K562 (cell line): Measurements from ENCODE around the gene EEF1AKMT4. TPM values are rescaled to one million over a fixed set of nuclear protein-coding genes. Genes with fewer than 3 reads are reported as not detected.

Source experiments
- ATAC-seq: fragments of 200-7000 bp; cut with Tn5 transposase; 3 replicates; pipeline ENCODE4 v1.9.1; 2020; ENCODE audit warnings: moderate library complexity
- BruUV-seq: library from RNA; stranded (reverse); fragments of 400-500 nt; replicated peaks from 2 replicates; lab custom pipeline; 2021; lab: Mats Ljungman, UMichigan
- CTCF ChIA-PET: fragments of 300-600 bp; formaldehyde crosslinking; extraction: SDS; loops from one replicate; lab custom pipeline; 2021; ENCODE audit warnings: low intra/inter-chr PET ratio; lab: Yijun Ruan, JAX
- POLR2A ChIA-PET: fragments of 300-600, 350-650 bp; sonication (Branson Sonifier 250); formaldehyde crosslinking; extraction: SDS; loops from one replicate; lab custom pipeline; 2021; ENCODE audit warnings: antibody characterized with exemption, inconsistent platforms; lab: Yijun Ruan, JAX
- DNase-seq, 4 experiments: peaks; one replicate each; pipeline versions ENCODE4 v3.0.0 to v3.0.0-alpha.2; 2011 to 2018; ENCODE audit warnings: low spot score in 3 of 4, mixed read lengths in 3 of 4; ENCODE audit errors: extremely low read depth in 1 of 4
- FAIRE-seq: peaks from 2 replicates; lab custom pipeline; 2011; peaks lifted over from hg19 to GRCh38; lab: Jason Lieb, UNC
- H2AFZ ChIP-seq: 2 replicates; pipeline ENCODE4 v1.6.0; 2011; ENCODE audit warnings: low read depth, low read length, control low read depth, inconsistent platforms
- H3K27ac ChIP-seq: fragments of 200-600 bp; 3 replicates; pipeline ENCODE4 v1.8.0; 2011; ENCODE audit warnings: low read depth, mild to moderate bottlenecking, control low read depth, inconsistent platforms, low read length, moderate library complexity, mixed read lengths; ENCODE audit errors: extremely low read depth
- H3K27me3 ChIP-seq, 2 experiments: fragments of 300-600 bp in 1 of 2; 2 replicates in 1 of 2; 3 replicates in 1 of 2; pipeline versions ENCODE4 v1.6.0 to v1.8.0; 2011; ENCODE audit warnings: inconsistent platforms in 2 of 2, low read length in 2 of 2, mild to moderate bottlenecking in 1 of 2, mixed read lengths in 1 of 2, moderate library complexity in 1 of 2; ENCODE audit not compliant: control insufficient read depth in 2 of 2, insufficient read depth in 2 of 2
- H3K36me3 ChIP-seq: fragments of 300-600 bp; 3 replicates; pipeline ENCODE4 v1.8.0; 2011; ENCODE audit warnings: mild to moderate bottlenecking, low read length, inconsistent platforms; ENCODE audit not compliant: control insufficient read depth, insufficient read depth
- H3K4me1 ChIP-seq, 2 experiments: fragments of 200-600 bp in 1 of 2; replicated peaks in 1 of 2; 2 replicates in 1 of 2; 3 replicates in 1 of 2; pipeline versions ENCODE4 v1.5.1 to v1.8.0; 2011; ENCODE audit warnings: inconsistent platforms in 2 of 2, low read length in 2 of 2, mild to moderate bottlenecking in 1 of 2, mixed read lengths in 1 of 2, moderate library complexity in 1 of 2; ENCODE audit not compliant: control insufficient read depth in 2 of 2, insufficient read depth in 2 of 2
- H3K4me2 ChIP-seq: 2 replicates; pipeline ENCODE4 v1.6.1; 2011; ENCODE audit warnings: low read length, control low read depth, inconsistent platforms, mixed read lengths; ENCODE audit not compliant: insufficient read depth
- H3K4me3 ChIP-seq: fragments of 200-600 bp; sonication (generic), shearing (Covaris generic); 2 replicates; pipeline ENCODE4 v1.5.1; 2016; ENCODE audit warnings: control low read depth, inconsistent platforms
- H3K79me2 ChIP-seq: fragments of 200-600 bp; 3 replicates; pipeline ENCODE4 v1.8.0; 2011; ENCODE audit warnings: low read length, inconsistent platforms; ENCODE audit not compliant: control insufficient read depth, insufficient read depth
- H3K9ac ChIP-seq, 2 experiments: 2 replicates each; pipeline versions ENCODE4 v1.6.0 to v1.6.1; 2011; ENCODE audit warnings: low read depth in 2 of 2, low read length in 2 of 2, control low read depth in 1 of 2, inconsistent platforms in 1 of 2, mild to moderate bottlenecking in 1 of 2, mixed read lengths in 1 of 2; ENCODE audit not compliant: insufficient read depth in 1 of 2
- H3K9me1 ChIP-seq: one replicate; pipeline ENCODE4 v1.6.0; 2011; ENCODE audit warnings: inconsistent platforms, mild to moderate bottlenecking, low read length, moderate library complexity; ENCODE audit not compliant: control insufficient read depth, insufficient read depth
- H3K9me3 ChIP-seq: replicated peaks from 2 replicates; pipeline ENCODE4 v1.5.1; 2011; ENCODE audit warnings: low read depth, low read length, inconsistent platforms; ENCODE audit not compliant: control insufficient read depth, insufficient read depth
- H4K20me1 ChIP-seq: replicated peaks from 2 replicates; pipeline ENCODE4 v1.6.1; 2011; ENCODE audit warnings: low read length, inconsistent platforms, mixed read lengths; ENCODE audit not compliant: control insufficient read depth, insufficient read depth
- BRCA1 ChIP-seq, 2 experiments: fragments of 450-650 bp in 1 of 2; sonication (generic) in 1 of 2; formaldehyde crosslinking in 1 of 2; IDR thresholded peaks; 2 replicates each; pipeline versions ENCODE4 v1.5.0 to v1.6.1; 2017 to 2020; ENCODE audit warnings: mild to moderate bottlenecking in 1 of 2, missing genetic modification reagents in 1 of 2
- CCAR2 ChIP-seq: fragments of 200-400 bp; formaldehyde crosslinking; IDR thresholded peaks from 2 replicates; pipeline ENCODE4 v1.6.1; 2017; ENCODE audit warnings: mild to moderate bottlenecking, low read depth, low read length
- DNMT1 ChIP-seq: fragments of 450-650 bp; IDR thresholded peaks from 2 replicates; pipeline ENCODE4 v1.6.1; 2016; ENCODE audit warnings: antibody characterized with exemption, mild to moderate bottlenecking
- FOXP1 ChIP-seq: sonication (generic); formaldehyde crosslinking; IDR thresholded peaks from 2 replicates; pipeline ENCODE4 v1.8.0; 2022; ENCODE audit warnings: mild to moderate bottlenecking, missing genetic modification reagents
- GTF2A2 ChIP-seq: IDR thresholded peaks from 2 replicates; pipeline ENCODE4 v1.6.1; 2016; ENCODE audit warnings: mild to moderate bottlenecking, missing genetic modification characterization, missing compliant biosample characterization
- GTF2E2 ChIP-seq: fragments of 200-800 bp; sonication (Bioruptor generic); IDR thresholded peaks from 2 replicates; pipeline ENCODE4 v1.6.1; 2016; ENCODE audit warnings: missing genetic modification characterization, missing compliant biosample characterization
- HOXB6 ChIP-seq: fragments of 250-450 bp; sonication (Bioruptor Pico); IDR thresholded peaks from 2 replicates; pipeline ENCODE4 v1.5.1; 2022; ENCODE audit warnings: mild to moderate bottlenecking, borderline replicate concordance
- MAFK ChIP-seq: IDR thresholded peaks from 2 replicates; pipeline ENCODE4 v1.6.1; 2011; ENCODE audit warnings: low read length, improper control_type of control experiment
- MIER1 ChIP-seq: fragments of 450-650 bp; IDR thresholded peaks from 2 replicates; pipeline ENCODE4 v1.6.1; 2016; ENCODE audit warnings: antibody characterized with exemption, mild to moderate bottlenecking, low read depth
- MTA1 ChIP-seq: fragments of 450-650 bp; IDR thresholded peaks from 2 replicates; pipeline ENCODE4 v1.6.1; 2017; ENCODE audit warnings: borderline replicate concordance
- NFXL1 ChIP-seq: fragments of 450-650 bp; formaldehyde crosslinking; IDR thresholded peaks from 2 replicates; pipeline ENCODE4 v1.4.0; 2021; ENCODE audit warnings: mild to moderate bottlenecking
- NR0B1 ChIP-seq: fragments of 450-650 bp; IDR thresholded peaks from one replicate; pipeline ENCODE4 v1.6.1; 2018; ENCODE audit warnings: mild to moderate bottlenecking, moderate library complexity; ENCODE audit not compliant: partially characterized antibody
- SRF ChIP-seq, 2 experiments: fragments of 250-450, 450-650 bp in 1 of 2; sonication (Bioruptor Pico) in 1 of 2; sonication (generic) in 1 of 2; formaldehyde crosslinking; IDR thresholded peaks; 2 replicates each; pipeline versions ENCODE4 v1.5.0 to v1.5.1; 2020 to 2022; ENCODE audit warnings: mild to moderate bottlenecking in 1 of 2, missing genetic modification reagents in 1 of 2
- TRIM24 ChIP-seq, 2 experiments: fragments of 450-650 bp; IDR thresholded peaks; 2 replicates each; pipeline ENCODE4 v1.6.1; 2016
- ZHX1 ChIP-seq: fragments of 150-350 bp; conservative IDR thresholded peaks from 2 replicates; pipeline ENCODE4 v1.6.1; 2014; ENCODE audit warnings: low read length
- ZNF24 ChIP-seq: fragments of 450-650 bp; IDR thresholded peaks from 2 replicates; pipeline ENCODE4 v1.6.1; 2016
- ZNF347 ChIP-seq: fragments of 450-650 bp; formaldehyde crosslinking; IDR thresholded peaks from 2 replicates; pipeline ENCODE4 v1.4.0; 2020; ENCODE audit warnings: low read depth, mild to moderate bottlenecking, moderate library complexity
- ZSCAN29 ChIP-seq: fragments of 450-650 bp; IDR thresholded peaks from 2 replicates; pipeline ENCODE4 v1.6.1; 2017
- WGBS: fragments of 100-300 bp; shearing (Covaris generic); methylation state at CpG from one replicate; pipeline ENCODE4 v1.1.6; 2016; ENCODE audit warnings: low coverage, mixed read lengths; ENCODE audit not compliant: insufficient coverage; ENCODE audit errors: missing lambda C conversion rate; 5-methylcytosine and 5-hydroxymethylcytosine counted together
- in situ Hi-C: fragments of 300-500 bp; cut with MboI; formaldehyde crosslinking; loops from 4 replicates; pipeline ENCODE4 v1.15.0; 2018; ENCODE audit warnings: inconsistent platforms, mixed read lengths
- intact Hi-C: fragments of 100-400 bp; cut with micrococcal nuclease; formaldehyde crosslinking; loops from 2 replicates; pipeline ENCODE4 v1.14.2; 2022
- polyA plus RNA-seq, 8 experiments: library from polyadenylated mRNA; depleted of rRNA in 4 of 8; stranded (reverse) in 5 of 8; unstranded in 3 of 8; fragments of >200 nt; fragmentation: Nextera tagmentation in 2 of 8; fragmentation: Illumina TruSeq in 1 of 8; extraction: Ambion mirVana in 2 of 8; extraction: Trizol in 1 of 8; gene quantifications; 2 replicates each; pipeline versions ENCODE4 v1.2.1 to v1.2.3, GENCODE V29; 2011 to 2014; ENCODE audit warnings: inconsistent platforms in 1 of 8, missing spikeins in 1 of 8
- total RNA-seq, 7 experiments: library from RNA; depleted of rRNA in 6 of 7; stranded (reverse); fragments of >200 nt in 6 of 7; fragmentation: Illumina TruSeq in 2 of 7; extraction: Trizol in 2 of 7; gene quantifications; 2 replicates each; pipeline versions ENCODE4 v1.2.1 to v1.2.3, GENCODE V29; 2011 to 2021; ENCODE audit warnings: low replicate concordance in 1 of 7

The EEF1AKMT4 gene
- total and polyA plus RNA-seq, 9 of the 15 experiments (the other 6 are each of a cell fraction or from before 2014, with no cell fraction given): 10.3 to 49.4 (median 18.9) TPM

- H3K4me1 ChIP-seq: peaks cover 3 to 9% of the 10 kb centered on the region in 2 experiments; a peak in 3 of 5 replicates
- no peaks in the 10 kb centered on the region for H3K27me3 ChIP-seq
- ChIA-PET CTCF (interaction anchor here (0.6 to 2.0 kb wide), 4 partner anchors 41 to 354 kb away, joined by 3 to 9 read pairs (median 6); no protein-coding TSS in a partner anchor), POLR2A (interaction anchor here (1.1 kb wide), 1 partner anchor 9 kb away, joined by 4 read pairs; no protein-coding TSS in a partner anchor)
- no peaks in the 10 kb centered on the region for H3K9me3 ChIP-seq
- DNase-seq (peak; percentile 75 to 94 (median 80)), FAIRE-seq (no peak), ATAC-seq (peak; percentile 70)
- H2AFZ ChIP-seq: peak within 1 kb of the TSS; percentile 86
- under 1% methylated on average over 42 of the region's 49 CpGs for WGBS
- BruUV-seq: no TSS peak
- peak within 1 kb of the TSS; percentile 99 for H3K4me2 ChIP-seq
- peak within 1 kb of the TSS; percentile 95 for H3K27ac ChIP-seq
- H3K36me3 ChIP-seq: peaks cover 26% of the 10 kb centered on the region
- H4K20me1 ChIP-seq: no peaks in the 10 kb centered on the region
- H3K9me1 ChIP-seq: no peaks in the 10 kb centered on the region
- intact Hi-C loops: loop anchor here (2.0 to 10.0 kb wide), 4 partner anchors 50 to 231 kb away; partner anchors contain the start of genes ABCC5 and PSMD2
- peak within 1 kb of the TSS; percentile 96 to 97 for H3K9ac ChIP-seq
- H3K4me3 ChIP-seq: peak within 1 kb of the TSS; percentile 96
- peaks cover 33% of the 10 kb centered on the region for H3K79me2 ChIP-seq
- in situ Hi-C loops: loop anchor here (10.0 kb wide), 1 partner anchor 234 kb away; the partner anchor contains the start of gene ABCC5
- TF ChIP-seq MIER1 (peak; percentile 57; the same call in 1 of the 2 replicates), CCAR2 (no peak), ZNF24 (peak; percentile 29; the same call in 1 of the 2 replicates), NR0B1 (no peak), DNMT1 (no peak), NFXL1 (CRISPR knock-in tag) (no peak), ZNF347 (CRISPR knock-in tag) (no peak), SRF (CRISPR knock-in tag; IDR thresholded peaks at IDR 0.05) (no peak), MAFK (0 out of 2 replicates have a peak, but pooled peaks have one; percentile 10), BRCA1 (IDR thresholded peaks at IDR 0.05) (no peak), BRCA1 (CRISPR knock-in tag; IDR thresholded peaks at IDR 0.05) (no peak), MTA1 (no peak), ZSCAN29 (no peak; the same call in 1 of the 2 replicates), FOXP1 (CRISPR knock-in tag) (peak; percentile 57; the same call in 1 of the 2 replicates), TRIM24 (IDR thresholded peaks at IDR 0.05) (peak in 1 of 2 experiments; percentile 92; a peak in 2 of 4 replicates), ZHX1 (no peak; the same call in 1 of the 2 replicates), HOXB6 (CRISPR knock-in tag) (no peak), GTF2E2 (tag) (peak; percentile 97), GTF2A2 (peak; percentile 95)
Measured at GRCh38 chr3:184248454-184249411, 739 bp upstream of the EEF1AKMT4 start, which contains the start of gene ALG3. TSS of gene ALG3 (minus strand) at chr3:184248962. CDS start at chr3:184248940, 22 bp downstream.
